Fibroblast of lung (primary cell): ENCODE data around the gene SOX3. TPM values are rescaled to one million over a fixed set of nuclear protein-coding genes. Genes with fewer than 3 reads are reported as not detected.

Source experiments
- DNase-seq, 2 donors: peaks; one replicate each; pipeline versions ENCODE4 v3.0.0 to v3.0.0-alpha.2; 2010; ENCODE audit warnings: low read depth in 2 of 2
- H2AFZ ChIP-seq: 2 replicates; pipeline ENCODE4 v1.5.1; 2012; ENCODE audit warnings: low read length, control low read depth, inconsistent platforms
- H3K27ac ChIP-seq: 2 replicates; pipeline ENCODE4 v1.5.1; 2011; ENCODE audit warnings: low read length, control low read depth; ENCODE audit not compliant: insufficient read depth
- H3K27me3 ChIP-seq: 2 replicates; pipeline ENCODE4 v1.5.1; 2011; ENCODE audit warnings: mild to moderate bottlenecking, low read length; ENCODE audit not compliant: control insufficient read depth, insufficient read depth
- H3K36me3 ChIP-seq: 2 replicates; pipeline ENCODE4 v1.5.1; 2011; ENCODE audit warnings: low read length; ENCODE audit not compliant: control insufficient read depth, insufficient read depth
- H3K4me1 ChIP-seq: 2 replicates; pipeline ENCODE4 v1.5.1; 2011; ENCODE audit warnings: low read length; ENCODE audit not compliant: control insufficient read depth, insufficient read depth; ENCODE audit errors: extremely low read depth
- H3K4me2 ChIP-seq: 2 replicates; pipeline ENCODE4 v1.5.1; 2011; ENCODE audit warnings: low read length, control low read depth; ENCODE audit not compliant: insufficient read depth; ENCODE audit errors: extremely low read depth
- H3K4me3 ChIP-seq, 4 experiments: fragments of 200-600 bp in 1 of 4; sonication (generic) in 1 of 4; replicated peaks in 1 of 4; 2 replicates each; pipeline ENCODE4 v1.5.1; 2011 to 2016; ENCODE audit warnings: low read length in 4 of 4, low read depth in 3 of 4, mild to moderate bottlenecking in 3 of 4, control low read depth in 2 of 4, inconsistent platforms in 1 of 4, mixed read lengths in 1 of 4; ENCODE audit not compliant: insufficient read depth in 1 of 4; ENCODE audit errors: control extremely low read depth in 1 of 4
- H3K79me2 ChIP-seq: 2 replicates; pipeline ENCODE4 v1.5.1; 2012; ENCODE audit warnings: mild to moderate bottlenecking, low read length, inconsistent platforms; ENCODE audit not compliant: control insufficient read depth, insufficient read depth
- H3K9ac ChIP-seq: 2 replicates; pipeline ENCODE4 v1.5.1; 2011; ENCODE audit warnings: mild to moderate bottlenecking, low read length, control low read depth; ENCODE audit not compliant: insufficient read depth
- H3K9me3 ChIP-seq: 2 replicates; pipeline ENCODE4 v1.5.1; 2012; ENCODE audit warnings: low read depth, low read length; ENCODE audit not compliant: control insufficient read depth, insufficient read depth
- H4K20me1 ChIP-seq: 2 replicates; pipeline ENCODE4 v1.5.1; 2011; ENCODE audit warnings: low read length; ENCODE audit not compliant: control insufficient read depth, insufficient read depth; ENCODE audit errors: extremely low read depth
- CTCF ChIP-seq, 2 donors: IDR thresholded peaks in 1 of 2; conservative IDR thresholded peaks in 1 of 2; 1 replicate in 1 of 2; 2 replicates in 1 of 2; pipeline ENCODE4 v1.5.1; 2011 to 2012; ENCODE audit warnings: low read length in 2 of 2, control low read depth in 1 of 2, inconsistent platforms in 1 of 2, low read depth in 1 of 2, mild to moderate bottlenecking in 1 of 2
- EZH2 ChIP-seq: IDR thresholded peaks from 2 replicates; pipeline ENCODE4 v1.5.1; 2012; ENCODE audit warnings: low read length, control low read depth, mild to moderate bottlenecking; ENCODE audit errors: missing control alignments
- polyA minus RNA-seq: library from RNA; depleted of rRNA, polyadenylated mRNA; stranded (reverse); fragments of >200 nt; gene quantifications from 2 replicates; pipeline ENCODE4 v1.2.3, GENCODE V29; 2011; ENCODE audit warnings: low replicate concordance
- polyA plus RNA-seq, 2 donors: library from polyadenylated mRNA; depleted of rRNA in 1 of 2; stranded (reverse) in 1 of 2; unstranded in 1 of 2; fragments of >200 nt; gene quantifications; 2 replicates each; pipeline ENCODE4 v1.2.1, GENCODE V29; 2011 to 2012; ENCODE audit warnings: missing spikeins in 1 of 2
- total RNA-seq: library from RNA; depleted of rRNA; stranded (reverse); fragments of >200 nt; gene quantifications from 2 replicates; pipeline ENCODE4 v1.2.1, GENCODE V29; 2014

The SOX3 gene
- not detected in 2 replicates for total RNA-seq
- 0.02 and 0.03 TPM in 2 replicates for polyA plus RNA-seq
- 0.06 TPM in 1 of 2 replicates, not detected in the other for polyA plus RNA-seq (2012)
- not detected in 2 replicates for polyA minus RNA-seq

DNA sequence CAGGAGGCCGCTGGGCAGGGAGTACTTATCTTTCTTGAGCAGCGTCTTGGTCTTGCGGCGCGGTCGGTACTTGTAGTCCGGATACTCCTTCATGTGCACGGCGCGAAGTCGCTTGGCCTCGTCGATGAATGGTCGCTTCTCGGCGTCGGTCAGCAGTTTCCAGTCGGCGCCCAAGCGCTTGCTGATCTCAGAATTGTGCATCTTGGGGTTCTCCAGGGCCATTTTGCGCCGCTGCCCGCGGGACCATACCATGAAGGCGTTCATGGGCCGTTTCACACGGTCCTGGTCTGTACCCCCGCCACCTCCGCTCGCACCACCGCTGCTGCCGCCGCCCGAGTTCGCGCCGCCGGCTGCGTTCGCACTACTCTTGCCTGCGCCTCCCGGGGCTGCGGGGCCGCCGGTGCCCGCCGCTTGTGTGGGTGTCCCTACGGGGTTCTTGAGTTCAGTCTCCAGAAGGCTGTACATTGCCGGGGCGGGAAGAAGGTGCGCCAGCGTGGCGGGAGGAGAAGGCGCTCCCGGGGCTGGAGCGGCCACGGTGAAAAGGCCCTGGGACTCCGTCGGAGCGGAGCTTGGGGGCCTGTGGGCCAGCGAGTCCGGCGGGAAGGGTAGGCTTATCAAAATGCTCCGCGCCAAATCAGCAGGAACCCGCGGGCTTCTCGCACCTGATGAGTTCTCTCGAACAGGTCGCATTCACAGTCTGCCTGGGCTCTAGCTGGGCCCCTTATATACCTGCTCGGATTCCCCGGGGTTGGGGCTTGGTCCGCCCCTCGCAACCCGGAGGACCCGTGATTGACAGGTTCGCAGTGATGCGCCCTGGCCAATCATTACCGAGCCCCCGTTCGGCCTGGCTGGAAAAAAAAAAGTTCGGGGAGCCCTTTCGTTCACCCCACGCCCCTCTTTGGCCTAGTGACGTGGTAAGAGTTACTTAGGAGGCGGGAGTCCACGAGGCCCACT is at the start of gene SOX3:
Gene SOX3 (minus strand): TSS at position 699 of the 954 bp plus-strand sequence. CDS start 9 bp downstream, at position 690.
- Histone ChIP-seq H3K4me1 (no peaks in the 10 kb centered on the region), H3K4me2 (peak within 1 kb of the TSS; percentile 25), H4K20me1 (no peaks in the 10 kb centered on the region), H3K36me3 (no peaks in the 10 kb centered on the region), H3K9ac (no peak within 1 kb of the TSS), H3K27ac (no peak within 1 kb of the TSS), H3K79me2 (no peaks in the 10 kb centered on the region), H3K27me3 (peaks cover 46% of the 10 kb centered on the region), H3K9me3 (no peaks in the 10 kb centered on the region), H3K4me3 (no peak within 1 kb of the TSS), H2AFZ (no peak within 1 kb of the TSS)
- peak; percentile 86 for TF ChIP-seq EZH2
- TF ChIP-seq CTCF (conservative IDR thresholded peaks at IDR 0.05 in 1 of 2, IDR thresholded peaks at IDR 0.05 in 1 of 2; ENCODE audit: low read depth in 1 of 2, low read length in 2 of 2), result no peak
- no peak for DNase-seq

- Histone ChIP-seq H3K9me3 (no peaks in the 10 kb centered on the region), H3K79me2 (no peaks in the 10 kb centered on the region), H3K27ac (no peak overlapping the region), H3K9ac (no peak overlapping the region), H3K4me3 (no peak overlapping the region), H3K4me2 (no peak overlapping the region), H4K20me1 (no peaks in the 10 kb centered on the region), H3K4me1 (no peaks in the 10 kb centered on the region), H2AFZ (no peak overlapping the region), H3K27me3 (no peaks in the 10 kb centered on the region), H3K36me3 (no peaks in the 10 kb centered on the region)
- TF ChIP-seq CTCF (conservative IDR thresholded peaks at IDR 0.05 in 1 of 2, IDR thresholded peaks at IDR 0.05 in 1 of 2; ENCODE audit: low read depth in 1 of 2, low read length in 2 of 2), result no peak
- TF ChIP-seq EZH2, result no peak
- no peak for DNase-seq
Observed at GRCh38 chrX:140548985-140549384, 44.1 kb upstream of the SOX3 start.

DNA sequence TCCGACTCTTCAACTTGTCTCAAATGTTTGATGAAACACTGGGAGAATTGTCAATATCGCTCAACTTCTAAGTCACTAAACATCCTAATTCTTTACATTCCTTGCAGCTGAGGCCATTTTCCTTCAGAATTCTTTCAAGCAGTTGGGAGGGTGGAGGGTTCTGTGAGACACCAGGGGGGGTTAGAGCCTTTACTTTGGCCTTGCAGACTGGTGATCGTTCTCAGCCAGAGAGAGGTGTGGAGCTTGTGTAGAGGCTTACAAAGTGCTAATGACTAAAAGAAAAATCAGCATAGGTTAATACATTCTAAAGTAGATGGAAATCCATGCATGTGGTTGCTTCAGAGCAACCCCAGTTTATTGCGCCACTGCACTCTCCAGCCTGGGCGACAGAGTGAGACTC is 21.3 kb upstream of the SOX3 start:
- TF ChIP-seq CTCF (conservative IDR thresholded peaks at IDR 0.05 in 1 of 2, IDR thresholded peaks at IDR 0.05 in 1 of 2; ENCODE audit: low read depth in 1 of 2, low read length in 2 of 2), result no peak
- H3K36me3 ChIP-seq, result no peaks in the 10 kb centered on the region
- no peak overlapping the region for H3K9ac ChIP-seq
- H2AFZ ChIP-seq, result no peak overlapping the region
- H3K4me2 ChIP-seq, result peak overlapping the region; percentile 23
- H3K4me1 ChIP-seq, result peaks cover 4% of the 10 kb centered on the region
- no peaks in the 10 kb centered on the region for H4K20me1 ChIP-seq
- H3K27ac ChIP-seq, result peak overlapping the region; percentile 39
- H3K9me3 ChIP-seq, result no peaks in the 10 kb centered on the region
- H3K4me3 ChIP-seq, result no peak overlapping the region
- no peaks in the 10 kb centered on the region for H3K27me3 ChIP-seq
- peak in 1 of 2 donors; percentile 68 for DNase-seq
- H3K79me2 ChIP-seq, result no peaks in the 10 kb centered on the region
